ENCODE measurements around the gene ATP2C1.

The ATP2C1 gene

DNA sequence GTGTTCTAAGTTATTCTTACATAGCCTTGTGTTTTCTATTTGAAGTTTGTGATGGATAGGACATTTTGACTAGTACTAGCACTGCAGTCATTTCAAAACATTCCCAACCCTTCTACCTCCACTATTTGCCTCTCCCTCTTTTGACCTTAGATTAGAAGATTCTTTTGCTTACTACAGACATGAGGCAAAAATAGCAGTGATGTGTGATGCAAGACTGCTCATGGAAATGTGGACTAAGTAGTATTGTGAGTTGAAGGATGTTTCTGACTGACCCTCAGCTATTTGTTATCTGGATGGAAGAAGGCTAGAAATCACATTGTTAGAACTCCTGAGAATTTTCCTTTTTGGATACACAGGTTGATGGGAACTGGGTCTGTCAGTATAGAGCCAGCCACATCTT is 45.9 kb downstream of the ATP2C1 start:
- H3K4me1 ChIP-seq = peaks cover 13% of the 10 kb centered on the region
- TF ChIP-seq CTCF (IDR thresholded peaks at IDR 0.05) = no peak
- H3K27me3 ChIP-seq (ENCODE audit: control insufficient read depth, insufficient read depth, low read length) = no peaks in the 10 kb centered on the region
- no peaks in the 10 kb centered on the region for H3K36me3 ChIP-seq (ENCODE audit: control insufficient read depth, insufficient read depth, low read length)
- H2AFZ ChIP-seq = no peak overlapping the region
- H3K79me2 ChIP-seq = no peaks in the 10 kb centered on the region
- peak overlapping the region; percentile 46 for H3K4me2 ChIP-seq (ENCODE audit: low read length)
- H3K4me3 ChIP-seq (ENCODE audit: low read depth, low read length) = no peak overlapping the region
- no peak overlapping the region for H3K9ac ChIP-seq
- no peaks in the 10 kb centered on the region for H3K9me3 ChIP-seq (ENCODE audit: control insufficient read depth, low read length)
- no peak overlapping the region for H3K27ac ChIP-seq

GRCh38 chr3:130941793-130942192 is 47.9 kb downstream of the ATP2C1 start:
- no peak overlapping the region for H3K27ac ChIP-seq
- no peaks in the 10 kb centered on the region for H3K79me2 ChIP-seq
- H3K4me1 ChIP-seq = peaks cover 13% of the 10 kb centered on the region
- H3K27me3 ChIP-seq (ENCODE audit: control insufficient read depth, insufficient read depth, low read length) = no peaks in the 10 kb centered on the region
- H3K4me3 ChIP-seq (ENCODE audit: low read depth, low read length) = no peak overlapping the region
- no peak overlapping the region for H2AFZ ChIP-seq
- no peak for TF ChIP-seq CTCF (IDR thresholded peaks at IDR 0.05)
- no peak overlapping the region for H3K4me2 ChIP-seq (ENCODE audit: low read length)
- no peak overlapping the region for H3K9ac ChIP-seq
- H3K36me3 ChIP-seq (ENCODE audit: control insufficient read depth, insufficient read depth, low read length) = no peaks in the 10 kb centered on the region
- no peaks in the 10 kb centered on the region for H3K9me3 ChIP-seq (ENCODE audit: control insufficient read depth, low read length)

DNA sequence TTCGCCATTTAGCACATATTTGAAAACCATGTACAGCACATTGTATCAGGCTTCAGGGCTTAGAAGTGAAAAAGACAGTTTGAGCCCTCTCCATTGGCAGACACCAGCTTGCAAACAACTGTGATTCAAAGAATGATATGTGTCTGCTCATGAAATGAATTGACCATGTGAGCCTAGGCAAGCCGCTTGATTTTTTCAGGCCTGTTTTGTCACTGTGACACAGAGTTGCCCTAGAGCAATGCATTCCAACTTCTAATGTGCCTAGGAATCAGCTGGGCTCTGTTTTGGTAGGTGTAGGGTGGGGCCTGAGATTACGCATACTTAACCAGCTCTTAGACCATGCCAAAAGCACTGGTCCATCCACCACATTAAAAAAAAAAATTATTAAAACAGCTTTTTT is 53.0 kb downstream of the ATP2C1 start:
- no peaks in the 10 kb centered on the region for H3K9me3 ChIP-seq (ENCODE audit: control insufficient read depth, low read length)
- H3K79me2 ChIP-seq = no peaks in the 10 kb centered on the region
- H3K4me3 ChIP-seq (ENCODE audit: low read depth, low read length) = no peak overlapping the region
- no peak for TF ChIP-seq CTCF (IDR thresholded peaks at IDR 0.05)
- H3K27ac ChIP-seq = no peak overlapping the region
- no peaks in the 10 kb centered on the region for H3K27me3 ChIP-seq (ENCODE audit: control insufficient read depth, insufficient read depth, low read length)
- no peak overlapping the region for H2AFZ ChIP-seq
- H3K4me2 ChIP-seq (ENCODE audit: low read length) = no peak overlapping the region
- H3K4me1 ChIP-seq = peaks cover 5% of the 10 kb centered on the region
- H3K36me3 ChIP-seq (ENCODE audit: control insufficient read depth, insufficient read depth, low read length) = no peaks in the 10 kb centered on the region
- no peak overlapping the region for H3K9ac ChIP-seq

DNA sequence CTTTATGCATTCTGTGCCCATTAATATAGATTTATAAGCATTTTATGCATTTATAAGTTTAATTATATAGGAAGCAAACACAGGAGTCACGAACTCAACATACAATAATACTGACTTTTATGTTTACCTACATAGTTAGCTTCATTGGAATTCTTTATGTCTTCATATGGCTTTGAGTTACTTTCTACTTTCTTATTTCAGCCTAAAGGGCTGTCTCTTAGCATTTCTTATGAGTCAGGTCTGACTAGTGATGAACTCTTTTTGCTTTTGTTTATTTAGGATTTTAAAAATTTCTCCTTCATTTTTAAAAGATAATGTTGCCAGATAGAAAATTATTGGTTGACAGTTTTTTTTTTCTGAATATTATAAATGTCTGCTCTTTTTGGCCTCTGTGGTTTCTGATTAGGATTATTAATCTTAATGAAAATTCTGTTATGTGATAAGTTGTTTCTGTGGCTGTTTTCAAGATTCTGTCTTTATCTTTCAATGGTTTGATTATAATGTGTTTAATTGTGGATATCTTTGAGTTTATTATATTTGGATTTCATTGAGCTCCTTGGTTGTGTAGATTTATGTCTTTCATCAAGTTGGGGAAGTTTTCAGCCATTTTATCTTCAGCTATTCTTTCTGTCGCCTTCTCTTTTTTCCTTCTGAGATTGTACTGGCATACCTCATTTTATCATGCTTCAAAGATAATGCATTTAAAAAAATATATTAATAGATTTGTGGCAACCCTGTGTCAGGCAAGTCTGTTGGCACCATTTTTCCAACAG is 54.3 kb downstream of the ATP2C1 start:
- Histone ChIP-seq H3K4me1 (peaks cover 5% of the 10 kb centered on the region), H3K27me3 (ENCODE audit: control insufficient read depth, insufficient read depth, low read length) (no peaks in the 10 kb centered on the region), H3K27ac (no peak overlapping the region), H3K79me2 (no peaks in the 10 kb centered on the region), H3K9me3 (ENCODE audit: control insufficient read depth, low read length) (no peaks in the 10 kb centered on the region), H3K36me3 (ENCODE audit: control insufficient read depth, insufficient read depth, low read length) (no peaks in the 10 kb centered on the region), H2AFZ (no peak overlapping the region), H3K4me2 (ENCODE audit: low read length) (no peak overlapping the region), H3K9ac (no peak overlapping the region), H3K4me3 (ENCODE audit: low read depth, low read length) (no peak overlapping the region)
- TF ChIP-seq CTCF (IDR thresholded peaks at IDR 0.05) = no peak

- H3K4me1 ChIP-seq = peaks cover 3% of the 10 kb centered on the region
- H3K36me3 ChIP-seq (ENCODE audit: control insufficient read depth, insufficient read depth, low read length) = no peaks in the 10 kb centered on the region
Measured at GRCh38 chr3:130948929-130949328, 55.0 kb downstream of the ATP2C1 start.

More at GRCh38 chr3:130948929-130949328, 55.0 kb downstream of the ATP2C1 start:
- no peak overlapping the region for H3K4me3 ChIP-seq (ENCODE audit: low read depth, low read length)
- H3K4me2 ChIP-seq (ENCODE audit: low read length) = no peak overlapping the region
- H3K9me3 ChIP-seq (ENCODE audit: control insufficient read depth, low read length) = no peaks in the 10 kb centered on the region
- no peak overlapping the region for H3K27ac ChIP-seq
- no peak for TF ChIP-seq CTCF (IDR thresholded peaks at IDR 0.05)
- H3K27me3 ChIP-seq (ENCODE audit: control insufficient read depth, insufficient read depth, low read length) = no peaks in the 10 kb centered on the region
- no peaks in the 10 kb centered on the region for H3K79me2 ChIP-seq
- no peak overlapping the region for H3K9ac ChIP-seq
- H2AFZ ChIP-seq = no peak overlapping the region
